ENCODE measurements around the gene DCP2.

The DCP2 gene

DNA sequence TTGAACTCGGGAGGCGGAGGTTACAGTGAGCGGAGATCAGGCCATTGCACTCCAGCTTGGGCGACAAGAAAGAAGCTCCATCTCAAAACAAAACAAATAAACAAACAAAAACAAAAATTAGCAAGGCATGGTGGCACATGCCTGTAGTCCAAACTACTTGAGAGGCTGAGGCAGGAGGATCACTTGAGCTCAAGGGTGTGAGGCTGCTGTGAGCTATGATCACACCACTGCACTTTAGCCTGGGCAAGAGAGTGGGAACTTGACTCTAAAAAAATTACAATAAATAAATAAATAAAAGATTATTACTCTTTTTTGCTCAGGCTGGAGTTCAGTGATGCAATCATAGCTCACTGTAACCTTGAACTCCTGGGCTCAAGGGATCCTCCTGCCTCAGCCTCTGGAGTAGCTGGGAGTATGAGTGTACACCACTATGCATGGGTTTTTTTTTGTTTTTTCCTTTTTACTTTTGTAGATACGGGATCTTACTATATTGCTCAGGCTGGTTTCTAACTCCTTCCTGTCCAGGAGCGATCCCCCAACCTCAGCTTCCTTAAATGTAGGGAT, 9.0 kb upstream of the DCP2 start:
- no peak for DNase-seq

DNA sequence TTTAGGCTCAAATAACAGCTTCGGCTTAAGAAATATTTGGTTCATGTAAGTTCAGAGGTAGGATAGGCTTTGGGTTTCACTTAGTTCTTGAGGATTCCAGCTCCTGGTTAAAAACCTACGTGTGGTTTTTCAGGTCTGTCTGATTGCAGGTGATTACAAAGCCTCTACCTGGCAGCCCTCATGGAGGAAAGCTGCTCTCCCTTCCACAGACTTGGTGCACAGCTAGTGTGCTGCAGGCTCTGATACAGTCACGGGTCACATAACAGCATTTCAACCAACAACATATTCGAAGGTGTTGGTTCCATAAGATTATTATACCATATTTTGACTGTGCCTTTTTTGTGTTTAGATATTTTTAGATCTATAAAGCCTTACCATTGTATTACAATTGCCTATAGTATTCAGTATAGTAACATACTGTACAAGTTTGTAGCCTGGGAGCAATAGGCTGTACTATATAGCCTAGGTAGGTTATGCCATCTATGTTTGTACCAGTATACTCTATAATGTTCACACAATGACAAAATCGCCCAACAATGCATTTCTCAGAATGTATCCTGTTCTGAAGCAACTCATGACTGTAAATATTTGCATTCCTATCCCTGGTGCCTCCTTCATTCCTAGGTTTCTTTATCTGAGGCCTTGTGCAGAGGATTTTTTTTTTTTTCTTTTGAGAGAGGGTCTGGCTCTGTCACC, 8.0 kb upstream of the DCP2 start:
- no peak for DNase-seq

DNA sequence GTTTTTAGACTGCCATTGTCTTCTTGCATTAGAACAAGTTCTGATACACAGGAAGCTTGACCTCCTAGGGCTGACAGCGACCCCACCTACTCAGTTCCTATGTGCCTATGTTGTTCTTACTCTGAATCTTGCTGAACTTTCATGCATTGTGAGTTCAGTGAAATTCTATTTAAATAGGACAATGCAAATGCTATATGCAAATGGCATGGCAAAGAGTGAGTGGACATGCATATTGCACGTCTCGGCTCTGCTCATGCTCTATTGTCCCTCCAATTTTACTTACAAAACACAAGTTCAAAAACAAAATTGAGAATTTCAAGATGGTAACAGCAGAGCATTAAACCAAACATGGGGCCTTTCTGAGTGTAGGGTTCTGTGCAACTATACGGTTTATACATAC, 5.3 kb upstream of the DCP2 start:
- no peak for DNase-seq

DNA sequence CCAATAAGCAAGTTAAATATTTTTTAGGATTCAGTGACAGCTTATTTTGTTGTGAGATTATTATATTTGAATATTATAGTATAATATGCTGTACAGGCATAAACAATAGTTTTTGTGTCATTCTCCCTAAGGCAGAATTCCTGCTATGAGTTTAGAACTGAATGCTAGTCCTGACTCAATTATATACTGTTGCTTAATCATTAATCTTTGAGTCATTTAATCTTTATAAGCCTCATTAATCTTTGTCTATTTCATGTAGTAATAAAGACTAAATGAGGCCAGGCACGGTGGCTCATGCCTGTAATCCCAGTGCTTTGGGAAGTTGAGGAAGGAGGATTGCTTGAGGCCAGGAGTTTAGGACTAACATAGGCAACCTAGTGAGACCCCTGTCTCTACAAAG, 3.6 kb upstream of the DCP2 start:
- no peak for DNase-seq

DNA sequence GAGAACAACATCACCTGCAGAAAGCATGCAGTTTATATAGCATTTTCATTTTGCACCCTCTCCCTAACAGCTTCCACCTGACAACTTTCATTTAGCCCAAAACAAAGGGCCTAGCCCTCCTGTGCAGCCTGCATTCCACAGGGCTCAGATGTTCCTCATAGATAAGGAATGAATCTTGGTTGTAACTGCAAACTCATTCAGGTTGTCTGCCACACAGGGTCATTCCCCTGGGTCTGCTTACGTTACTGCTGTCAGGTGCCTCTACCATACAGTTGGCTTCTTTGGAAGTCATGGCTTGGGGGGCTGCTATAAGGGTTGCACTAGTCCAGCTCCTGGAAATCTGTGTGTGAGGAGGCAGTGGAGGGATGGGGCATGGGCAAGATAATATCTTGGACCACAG, 2.7 kb upstream of the DCP2 start:
- DNase-seq, result no peak

DNA sequence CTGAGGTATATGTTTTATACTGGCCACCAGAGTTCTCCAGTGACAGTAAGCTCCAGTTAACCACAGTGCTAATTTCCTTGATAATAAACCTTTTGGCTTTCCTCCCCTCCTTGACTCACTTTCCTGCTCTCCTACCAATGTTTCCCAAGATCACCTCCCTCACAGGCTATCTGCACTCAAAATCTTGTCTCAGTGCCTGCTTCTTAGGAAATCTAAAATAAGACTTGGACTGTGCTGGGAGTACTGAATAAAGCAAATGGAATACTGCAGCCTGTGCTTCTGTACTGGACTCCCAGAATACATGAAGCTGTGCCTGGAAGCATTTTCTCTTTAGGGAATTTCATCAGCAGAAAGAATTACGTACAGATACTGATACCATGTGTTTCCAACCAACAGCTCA, 1.7 kb upstream of the DCP2 start:
- DNase-seq, result no peak

DNA sequence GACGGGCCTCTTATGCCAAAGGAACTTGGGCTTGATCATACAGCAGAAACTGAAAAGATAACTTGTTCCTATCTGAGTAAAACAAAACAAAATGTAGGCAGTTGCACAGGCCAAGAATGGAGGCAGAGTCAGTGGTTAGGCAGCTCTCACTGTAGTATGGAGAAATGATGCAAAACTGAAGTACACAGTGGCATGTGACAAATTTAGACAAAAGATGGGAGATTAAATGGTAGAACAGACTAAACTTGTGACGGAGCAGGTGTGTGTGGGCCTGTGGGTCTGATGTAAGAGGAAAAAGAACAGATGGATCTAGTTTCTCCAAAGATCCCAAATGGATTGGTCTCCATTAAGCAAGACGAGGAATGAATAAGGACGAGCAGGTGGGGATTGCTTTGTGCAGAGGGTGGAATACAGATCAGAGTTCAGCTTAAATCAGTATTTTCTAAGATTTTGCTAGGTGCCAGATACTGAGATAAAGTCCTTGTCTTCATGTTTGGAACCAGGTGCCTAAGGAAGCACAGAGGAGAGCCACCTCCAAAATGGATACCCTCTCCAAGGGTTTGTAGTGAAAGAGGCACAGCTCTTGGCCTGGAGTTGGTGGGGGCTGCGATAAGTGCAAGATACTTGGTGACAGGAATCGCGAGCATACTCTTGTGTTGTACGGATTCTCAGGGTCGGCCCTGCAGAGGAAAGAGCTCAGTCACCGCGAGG, 722 bp upstream of the DCP2 start:
- DNase-seq, result no peak

DNA sequence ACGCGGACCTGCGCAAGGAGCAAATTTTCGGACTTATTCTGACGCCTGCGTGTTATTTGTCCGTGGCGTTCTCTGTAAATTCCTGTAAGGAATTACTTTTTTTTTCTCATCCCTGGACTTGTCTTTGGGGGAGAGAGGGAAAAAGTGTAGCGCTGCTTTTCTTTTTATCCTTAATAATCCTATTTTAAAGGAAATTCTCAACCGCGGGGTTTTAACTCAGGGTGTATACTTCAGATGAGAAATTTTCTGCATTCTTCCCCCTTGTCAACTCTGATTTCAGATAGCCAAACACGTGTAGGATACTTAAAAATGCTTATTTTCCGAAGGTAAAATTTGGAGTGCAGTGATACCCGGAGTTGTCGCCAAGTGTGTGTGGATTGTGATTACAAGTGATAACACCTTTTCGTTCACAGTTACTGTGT, 853 bp downstream of the DCP2 start:
- no peak for DNase-seq

DNA sequence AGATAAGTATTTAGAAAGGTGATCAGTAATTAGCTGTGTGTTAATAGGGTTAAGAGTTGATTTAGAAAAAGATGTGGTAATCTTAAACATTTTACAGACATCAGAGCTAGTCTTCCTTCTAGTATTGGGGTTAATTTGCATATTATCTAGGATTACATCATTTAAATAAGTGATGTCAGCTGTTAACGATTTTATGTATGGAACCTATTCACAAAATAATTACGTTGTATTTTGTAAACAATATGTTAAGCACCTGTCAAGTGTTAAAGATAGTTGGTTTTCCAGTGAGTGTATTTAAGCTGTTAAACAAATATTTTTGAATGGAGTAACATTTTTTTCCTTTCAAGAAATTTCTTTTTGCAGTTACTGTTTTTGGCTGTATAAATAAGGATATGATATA, 2.2 kb downstream of the DCP2 start:
- DNase-seq, result no peak

DNA sequence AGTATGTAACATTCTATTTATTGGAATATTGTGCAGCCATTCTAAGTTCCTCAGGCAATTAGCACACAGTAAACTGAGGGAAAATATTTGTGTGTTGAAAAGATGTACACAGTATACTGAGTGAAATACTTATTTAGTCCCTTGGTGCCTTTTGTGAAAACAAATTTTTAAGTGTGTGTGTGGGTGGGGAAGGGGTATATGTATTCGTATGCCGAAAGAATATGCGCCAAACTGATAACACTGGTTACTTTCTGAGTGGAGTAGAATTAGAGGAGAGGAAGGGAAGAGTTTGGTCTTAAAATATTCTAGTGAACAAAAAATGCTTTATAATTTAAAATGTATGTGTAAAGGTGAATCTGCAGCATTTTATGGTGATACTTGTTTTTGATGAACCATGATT, 3.1 kb downstream of the DCP2 start:
- DNase-seq, result no peak

DNA sequence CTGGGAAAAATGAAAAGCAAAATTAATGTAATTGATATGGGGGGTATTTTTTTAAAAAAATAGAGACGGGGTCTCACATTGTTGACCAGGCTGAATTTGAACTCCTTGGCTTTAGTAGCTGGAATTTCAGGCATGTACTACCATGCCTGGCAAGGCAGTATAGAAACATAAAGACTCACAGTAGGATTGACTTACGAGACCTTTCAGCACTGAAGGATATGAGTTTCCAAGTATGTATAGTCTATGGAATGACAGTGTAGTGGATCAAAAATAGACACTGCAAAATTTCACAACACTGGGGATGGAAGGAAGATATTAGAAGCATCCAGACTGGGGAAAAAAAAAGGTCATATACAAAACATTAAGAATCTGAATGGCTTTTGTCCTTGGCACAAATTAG, 6.8 kb downstream of the DCP2 start:
- no peak for DNase-seq

DNA sequence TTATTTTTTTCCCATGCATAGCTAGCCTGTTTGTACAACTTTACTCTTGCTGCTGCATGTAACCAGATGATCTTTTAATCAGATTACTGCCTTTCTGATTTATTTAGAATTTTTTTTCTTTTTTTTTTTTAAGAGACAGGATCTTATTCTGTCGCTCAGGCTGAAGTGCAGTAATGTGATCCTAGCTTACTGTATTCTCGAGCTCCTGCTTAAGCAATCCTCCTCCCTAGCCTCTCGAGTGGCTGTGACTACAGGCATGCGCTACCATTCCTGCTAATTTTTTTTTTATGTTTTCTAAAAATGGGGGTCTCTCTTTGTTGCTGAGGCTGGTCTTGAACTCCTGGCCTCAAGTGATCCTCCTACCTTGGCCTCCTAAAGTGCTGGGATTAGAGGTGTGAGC, 9.6 kb downstream of the DCP2 start:
- no peak for DNase-seq

DNA sequence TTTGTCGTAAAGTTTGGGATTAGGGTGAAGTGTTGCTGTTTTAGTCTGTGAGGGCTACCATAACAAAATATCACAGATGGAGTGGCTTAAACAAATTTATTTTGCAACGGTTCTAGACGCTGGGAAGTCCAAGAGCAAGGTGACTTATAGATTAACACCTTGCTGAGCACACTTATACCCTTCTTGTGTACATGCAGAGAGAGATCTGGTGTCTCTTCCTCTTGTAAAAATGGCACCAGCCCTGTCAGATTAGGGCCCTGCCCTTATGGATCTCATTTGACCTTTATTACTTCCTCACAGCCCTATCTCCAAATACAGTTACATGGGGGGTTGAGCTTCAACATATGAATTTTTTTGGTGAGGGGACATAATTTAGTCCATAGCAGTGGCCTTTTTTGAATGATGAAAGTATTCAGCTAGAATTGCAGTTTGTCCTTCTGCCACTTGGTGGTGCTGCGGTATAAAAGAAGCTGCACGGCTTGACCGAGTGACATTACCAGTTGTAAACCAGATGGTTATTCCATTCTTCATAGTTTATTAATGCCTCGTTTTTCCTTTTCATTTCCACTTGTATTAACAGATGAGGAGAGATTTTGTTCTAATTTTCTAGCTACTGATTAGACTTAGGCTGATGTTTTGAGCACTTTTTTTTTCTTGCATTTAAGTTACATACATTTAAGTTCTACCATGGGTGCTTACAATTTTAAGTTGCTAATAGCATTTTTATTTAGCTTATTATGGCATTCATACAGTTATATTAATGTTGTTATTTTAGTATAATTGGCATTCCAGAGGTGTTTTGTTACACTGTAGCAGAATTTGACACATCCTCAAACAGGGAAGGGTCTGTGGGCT, 19.4 kb downstream of the DCP2 start:
- DNase-seq, result peak; percentile 38

DNA sequence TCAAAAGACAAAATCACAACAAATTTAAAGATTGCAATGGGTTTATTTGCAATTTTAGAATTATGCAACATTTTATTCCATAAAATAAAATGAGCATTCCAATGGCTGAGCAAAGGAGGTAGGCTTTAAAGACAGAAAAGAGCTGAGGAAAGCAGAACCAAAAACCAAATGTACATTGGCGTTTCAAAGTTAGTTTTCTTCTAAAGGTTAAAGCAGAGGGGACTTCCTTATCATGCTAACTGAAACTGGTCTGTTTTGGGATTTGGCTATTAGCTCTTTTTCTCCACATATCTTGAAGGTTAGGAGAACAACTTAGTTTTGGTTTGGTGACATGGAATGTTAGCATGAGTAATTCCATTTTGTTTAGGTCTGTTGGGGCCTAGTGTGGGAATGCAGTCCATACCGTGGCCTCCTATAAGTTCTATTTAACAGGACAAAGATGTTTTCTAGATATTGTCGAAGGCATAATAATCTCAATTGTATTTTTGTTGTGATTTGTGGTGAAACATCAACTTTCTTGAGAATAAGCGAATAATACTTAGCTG, 20.3 kb downstream of the DCP2 start:
- no peak for DNase-seq

DNA sequence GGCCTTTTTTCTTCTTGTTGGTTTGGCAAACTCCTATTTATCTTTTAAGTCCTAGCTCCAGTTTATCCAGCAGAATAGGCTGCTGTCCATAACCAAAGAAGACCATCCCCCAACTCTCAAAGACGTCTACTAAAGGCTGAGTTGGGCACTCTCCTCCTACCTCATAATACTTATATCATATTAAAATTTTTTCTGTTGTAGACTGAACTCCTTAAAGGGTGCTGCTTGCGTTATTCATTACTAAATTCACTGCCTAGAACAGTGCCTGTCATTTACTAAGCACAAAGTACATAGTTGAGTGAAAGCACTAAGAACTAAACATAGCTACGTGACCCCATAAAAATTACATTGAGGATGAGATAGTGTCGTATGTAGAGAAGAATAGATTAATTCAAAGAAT, 21.7 kb downstream of the DCP2 start:
- no peak for DNase-seq

DNA sequence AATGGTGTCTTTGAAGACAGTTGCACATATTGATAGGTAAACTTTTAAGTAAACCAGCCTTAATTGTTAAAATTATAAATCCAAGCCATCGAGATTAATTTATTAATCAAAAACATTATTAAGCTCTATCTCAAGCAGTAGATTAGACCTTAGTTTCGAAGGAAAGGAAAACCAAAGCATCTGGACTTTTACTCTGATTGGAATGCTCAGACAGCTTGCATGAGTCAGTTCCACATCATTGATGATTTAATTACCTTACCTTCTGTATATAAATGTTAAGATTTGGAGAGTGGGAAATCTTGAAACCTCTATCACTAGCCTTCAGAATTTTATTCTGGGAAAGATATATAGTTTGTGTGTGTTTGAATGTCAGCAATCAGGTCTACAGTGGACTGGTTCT, 23.9 kb downstream of the DCP2 start:
- DNase-seq, result no peak

DNA sequence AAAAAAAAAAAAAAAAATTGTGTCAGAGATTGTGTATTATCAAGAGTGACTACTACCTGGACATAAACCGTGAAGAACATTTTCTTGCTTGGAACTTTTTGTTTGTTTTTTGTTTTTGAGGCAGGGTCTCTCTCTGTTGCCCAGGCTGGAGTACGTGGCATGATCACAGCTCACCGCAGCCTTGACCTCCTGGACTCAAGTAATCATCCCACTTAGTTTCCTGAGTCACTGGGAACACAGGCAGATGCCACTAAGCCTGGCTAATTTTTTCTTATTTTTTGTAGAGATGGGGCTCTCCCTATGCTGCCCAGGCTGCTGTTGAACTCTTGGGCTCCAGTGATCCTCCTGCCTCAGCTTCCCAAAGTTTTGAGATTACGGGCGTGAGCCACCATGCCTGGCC, 25.8 kb downstream of the DCP2 start:
- DNase-seq, result no peak

DNA sequence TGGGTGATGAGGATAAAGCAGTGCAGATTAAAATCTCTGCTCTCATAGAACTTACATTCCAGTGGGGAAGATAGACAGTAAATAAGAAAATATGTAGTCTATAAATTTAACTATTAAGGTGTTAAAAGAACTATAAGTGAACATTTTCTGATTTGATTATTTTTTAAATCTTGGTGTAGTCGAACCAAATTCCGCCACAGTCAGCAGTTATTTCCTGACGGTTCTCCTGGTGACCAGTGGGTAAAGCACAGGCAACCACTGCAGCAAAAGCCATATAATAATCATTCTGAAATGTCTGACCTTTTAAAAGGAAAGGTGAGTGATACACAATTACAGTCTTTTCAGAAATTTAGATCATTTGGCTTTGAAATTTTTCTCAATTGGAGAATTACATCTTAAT, 27.2 kb downstream of the DCP2 start:
- no peak for DNase-seq

DNA sequence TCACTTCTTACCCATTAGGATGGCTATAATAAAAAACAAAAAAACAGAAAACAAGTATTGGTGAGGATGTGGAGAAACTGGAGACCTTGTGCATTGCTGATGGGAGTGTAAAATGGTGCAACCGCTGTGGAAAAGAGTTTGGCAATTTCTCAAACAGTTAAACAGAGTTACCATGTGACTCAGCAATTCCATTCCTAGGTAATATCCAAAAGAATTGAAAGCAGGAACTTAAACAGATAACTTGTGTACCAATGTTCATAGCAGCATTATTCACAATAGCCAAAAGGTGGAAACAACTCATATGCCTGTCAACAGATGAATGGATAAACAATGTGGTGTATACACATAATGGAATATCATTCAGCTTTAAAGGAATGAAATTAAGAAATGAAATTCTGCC, 28.9 kb downstream of the DCP2 start:
- DNase-seq, result no peak

DNA sequence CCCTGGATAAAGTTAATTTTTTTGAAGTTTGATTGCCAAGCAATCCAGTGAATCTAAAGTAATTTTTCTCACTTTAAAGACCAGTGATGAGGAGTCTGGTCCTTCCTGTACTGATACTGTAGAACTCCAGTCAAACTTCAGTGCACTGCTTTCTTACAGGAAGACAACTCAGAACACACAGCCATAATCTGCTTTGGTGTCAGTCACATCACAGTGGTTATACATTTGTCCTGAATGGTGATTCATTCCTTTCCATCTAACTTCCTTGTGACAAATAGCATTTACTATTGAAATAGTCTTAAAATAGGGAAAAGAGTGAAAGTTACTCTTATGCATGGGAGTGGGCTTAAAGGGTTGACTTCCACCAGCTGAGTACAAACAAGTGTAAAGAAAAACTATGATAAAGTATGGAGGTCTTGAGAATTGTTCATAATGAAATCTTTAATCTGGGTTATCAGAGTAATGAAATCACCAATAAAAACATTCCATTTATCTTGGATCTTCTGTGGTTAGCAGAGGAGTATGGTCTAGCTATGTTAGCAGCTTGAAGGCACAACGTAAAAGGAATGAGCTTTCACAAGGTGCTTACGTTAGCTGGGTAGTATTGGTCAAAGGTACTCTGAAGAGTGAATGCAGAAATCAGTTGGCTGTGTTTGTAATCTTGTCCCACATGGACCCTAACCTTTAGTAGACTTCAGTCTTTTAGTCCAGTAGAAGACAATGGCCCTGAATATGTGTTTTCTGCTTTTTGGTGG, 41.5 kb downstream of the DCP2 start:
- no peak for DNase-seq

DNA sequence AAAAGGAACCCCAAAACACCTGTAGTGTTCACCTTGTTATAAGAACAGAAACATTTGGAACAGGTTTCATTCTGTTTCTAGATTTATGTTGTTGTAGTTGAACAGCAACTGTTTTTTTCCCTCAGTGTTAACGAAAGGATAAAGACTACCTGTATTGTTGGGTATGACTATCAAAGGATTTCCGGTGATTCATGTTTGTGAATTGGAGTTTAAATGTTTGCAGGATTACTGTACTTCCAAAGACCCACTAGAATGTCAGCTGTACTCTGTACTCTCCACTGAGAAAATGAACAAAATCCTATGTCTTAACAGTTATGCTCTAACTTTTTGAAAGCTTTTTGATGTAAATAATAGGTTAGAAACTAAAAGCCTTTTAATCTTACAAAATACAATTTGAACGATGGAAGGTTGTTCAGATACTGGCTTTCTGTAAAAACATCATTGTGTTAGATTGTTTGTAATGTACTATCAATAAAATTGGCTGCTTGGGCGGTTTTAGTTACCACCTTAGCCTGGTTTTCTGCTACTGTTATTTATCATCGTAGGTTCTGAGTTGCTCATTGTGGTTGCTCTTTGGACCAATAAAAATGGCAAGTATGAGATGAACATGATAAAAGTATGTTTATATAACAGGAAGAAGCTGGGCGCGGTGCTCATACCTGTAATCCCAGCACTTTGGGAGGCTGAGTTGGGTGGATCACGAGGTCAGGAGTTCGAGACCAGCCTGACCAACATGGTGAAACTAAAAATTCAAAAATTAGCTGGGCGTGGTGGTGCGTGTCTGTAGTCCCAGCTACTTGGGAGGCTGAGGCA, 44.1 kb downstream of the DCP2 start:
- DNase-seq, result no peak

DNA sequence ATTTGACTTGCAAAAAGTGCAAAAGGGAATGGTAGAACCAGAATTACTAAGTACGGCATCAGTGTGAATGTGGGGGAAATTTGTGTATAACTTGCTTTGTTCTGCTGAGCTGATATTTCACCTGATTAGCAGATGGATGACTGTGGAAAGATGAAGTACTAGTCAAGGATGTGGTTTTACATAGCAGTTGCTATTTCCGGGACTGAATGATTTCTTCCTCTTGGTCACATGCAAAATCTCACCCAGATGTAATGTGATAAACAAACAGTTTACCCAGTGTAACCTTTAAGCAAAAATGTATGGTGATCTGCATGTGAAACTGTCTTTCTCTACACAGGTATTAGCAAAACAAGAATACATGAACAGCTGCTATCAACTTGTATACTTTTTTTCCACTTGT, 46.1 kb downstream of the DCP2 start:
- no peak for DNase-seq

Data from NCI-H2029 (cell line).